CD8-positive, alpha-beta memory T cell (primary cell): ENCODE results near the gene BMPR2. TPM values are rescaled to one million over a fixed set of nuclear protein-coding genes. Genes with fewer than 3 reads are reported as not detected.
A peak's percentile ranks its signal among the peaks of the same experiment; 100 is the strongest.
"Not testable (repeated sequence)": the region's sequence is repeated elsewhere in the genome, so short reads cannot be mapped to it uniquely, and the experiment has no call there.

ENCODE experiments used
- CTCF ChIA-PET: fragments of 350-600 bp; sonication (Branson Sonifier 250); formaldehyde crosslinking; loops from one replicate; lab custom pipeline; 2021; ENCODE audit warnings: antibody characterized with exemption; lab: Charles Lee
- POLR2A ChIA-PET: fragments of 350-600 bp; sonication (Branson Sonifier 250); formaldehyde crosslinking; loops from one replicate; lab custom pipeline; 2021; ENCODE audit warnings: antibody characterized with exemption; lab: Charles Lee
- DNase-seq, 5 donors: peaks; one replicate each; pipeline versions ENCODE4 v3.0.0 to v3.0.0-alpha.2; 2020 to 2022; ENCODE audit warnings: mixed read lengths in 1 of 5
- H3K27ac ChIP-seq: one replicate; pipeline ENCODE4 v1.7.0; 2013; ENCODE audit warnings: low read depth, mild to moderate bottlenecking, low read length, moderate library complexity
- H3K27me3 ChIP-seq: 2 replicates; pipeline ENCODE4 v1.7.0; 2013; ENCODE audit warnings: low read length, mild to moderate bottlenecking; ENCODE audit not compliant: insufficient read depth, poor library complexity, severe bottlenecking
- H3K36me3 ChIP-seq: 2 replicates; pipeline ENCODE4 v1.7.0; 2013; ENCODE audit warnings: mild to moderate bottlenecking, low read length, moderate library complexity; ENCODE audit not compliant: insufficient read depth
- H3K4me1 ChIP-seq: 2 replicates; pipeline ENCODE4 v1.7.0; 2013; ENCODE audit warnings: mild to moderate bottlenecking, low read length, moderate library complexity; ENCODE audit not compliant: insufficient read depth
- H3K4me3 ChIP-seq: 2 replicates; pipeline ENCODE4 v1.7.0; 2013; ENCODE audit warnings: mild to moderate bottlenecking, low read length
- H3K9me3 ChIP-seq: 2 replicates; pipeline ENCODE4 v1.7.0; 2013; ENCODE audit warnings: mild to moderate bottlenecking, low read length
- H3K27ac Mint-ChIP-seq, 8 donors: one replicate each; pipeline ENCODE4 v1.8.0; 2020 to 2021; ENCODE audit warnings: mixed read lengths in 8 of 8, mild to moderate bottlenecking in 6 of 8, inconsistent platforms in 3 of 8, moderate library complexity in 3 of 8
- H3K27me3 Mint-ChIP-seq, 2 donors: one replicate each; pipeline ENCODE4 v1.8.0; 2020 to 2021; ENCODE audit warnings: mixed read lengths in 2 of 2, mild to moderate bottlenecking in 1 of 2, moderate library complexity in 1 of 2
- H3K36me3 Mint-ChIP-seq, 3 donors: one replicate each; pipeline ENCODE4 v1.8.0; 2020 to 2021; ENCODE audit warnings: mixed read lengths in 3 of 3, inconsistent platforms in 1 of 3, mild to moderate bottlenecking in 1 of 3
- H3K4me1 Mint-ChIP-seq, 3 donors: one replicate each; pipeline ENCODE4 v1.8.0; 2020 to 2021; ENCODE audit warnings: mixed read lengths in 3 of 3, inconsistent platforms in 1 of 3, mild to moderate bottlenecking in 1 of 3
- H3K4me3 Mint-ChIP-seq, 7 donors: one replicate each; pipeline ENCODE4 v1.8.0; 2020 to 2021; ENCODE audit warnings: mixed read lengths in 7 of 7, mild to moderate bottlenecking in 6 of 7, moderate library complexity in 4 of 7, inconsistent platforms in 2 of 7
- H3K9me3 Mint-ChIP-seq, 5 donors: one replicate each; pipeline ENCODE4 v1.8.0; 2020 to 2022; ENCODE audit warnings: mixed read lengths in 5 of 5, mild to moderate bottlenecking in 3 of 5, moderate library complexity in 2 of 5, inconsistent platforms in 1 of 5
- polyA plus RNA-seq: library from polyadenylated mRNA; unstranded; fragments of 300-500 nt; fragmentation: Illumina TruSeq; gene quantifications from one replicate; pipeline ENCODE4 v1.2.3, GENCODE V29; 2021
- total RNA-seq, 2 experiments: library from RNA; stranded (reverse); gene quantifications; one replicate each; pipeline ENCODE4 v1.2.3, GENCODE V29; 2021

Gene BMPR2
- total and polyA plus RNA-seq, 3 experiments from 2014 or later, result 3.1 to 9.7 (median 9.7) TPM

DNA sequence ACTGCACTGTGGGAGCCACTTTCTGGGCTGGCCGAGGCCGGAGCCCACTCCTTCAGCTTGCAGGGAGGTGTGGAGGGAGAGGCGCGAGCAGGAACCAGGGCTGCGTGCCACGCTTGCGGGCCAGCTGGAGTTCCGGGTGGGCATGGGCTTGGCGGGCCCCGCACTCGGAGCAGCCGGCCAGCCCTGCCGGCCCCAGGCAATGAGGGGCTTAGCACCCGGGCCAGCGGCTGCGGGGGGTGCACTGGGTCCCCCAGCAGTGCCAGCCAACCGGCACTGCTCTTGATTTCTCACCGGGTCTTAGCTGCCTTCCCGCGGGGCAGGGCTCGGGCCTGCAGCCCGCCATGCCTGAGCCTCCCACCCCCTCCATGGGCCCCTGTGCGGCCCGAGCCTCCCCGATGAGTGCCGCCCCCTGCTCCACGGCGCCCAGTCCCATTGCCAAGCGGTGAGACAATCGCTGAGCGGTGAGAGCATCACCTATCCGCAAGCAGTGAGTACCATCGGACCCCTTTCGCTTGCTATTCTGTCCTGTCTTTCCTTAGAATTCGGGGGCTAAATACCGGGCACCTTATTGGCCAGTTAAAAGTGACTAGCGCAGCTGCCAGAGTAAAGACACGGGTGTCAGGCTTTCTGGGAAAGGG lies 120.8 kb downstream of the BMPR2 start:
- H3K4me1 Mint-ChIP-seq, H3K9me3 Mint-ChIP-seq, H3K9me3 ChIP-seq, H3K27ac Mint-ChIP-seq, DNase-seq, POLR2A ChIA-PET, H3K4me1 ChIP-seq, H3K27me3 Mint-ChIP-seq, H3K27me3 ChIP-seq, H3K27ac ChIP-seq, H3K36me3 Mint-ChIP-seq, H3K4me3 Mint-ChIP-seq, H3K4me3 ChIP-seq, H3K36me3 ChIP-seq, CTCF ChIA-PET: not testable (repeated sequence)

DNA sequence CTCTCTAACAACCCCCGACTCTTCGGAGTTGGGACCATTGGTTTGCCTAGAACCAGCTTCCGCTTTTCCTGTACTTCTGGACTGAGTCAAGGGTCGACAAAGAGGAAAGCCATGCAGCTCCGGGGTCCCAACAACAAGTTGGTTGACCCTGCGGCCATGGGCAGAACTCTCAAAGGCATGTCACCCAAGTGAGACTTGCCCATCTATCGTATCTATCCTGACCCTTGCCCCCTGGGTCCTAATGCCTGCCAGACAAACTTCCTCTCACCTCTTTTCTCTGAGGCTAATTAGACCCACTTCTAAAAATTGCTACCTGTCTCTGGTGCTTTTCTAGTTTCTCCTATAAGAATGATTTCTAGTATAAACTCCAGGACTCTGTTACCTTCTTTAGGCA lies 121.3 kb downstream of the BMPR2 start:
- H3K9me3 ChIP-seq, CTCF ChIA-PET, POLR2A ChIA-PET, H3K4me1 ChIP-seq, H3K4me3 Mint-ChIP-seq, DNase-seq, H3K27ac ChIP-seq, H3K4me1 Mint-ChIP-seq, H3K4me3 ChIP-seq, H3K27me3 ChIP-seq, H3K36me3 Mint-ChIP-seq, H3K27ac Mint-ChIP-seq, H3K36me3 ChIP-seq, H3K27me3 Mint-ChIP-seq, H3K9me3 Mint-ChIP-seq: not testable (repeated sequence)

DNA sequence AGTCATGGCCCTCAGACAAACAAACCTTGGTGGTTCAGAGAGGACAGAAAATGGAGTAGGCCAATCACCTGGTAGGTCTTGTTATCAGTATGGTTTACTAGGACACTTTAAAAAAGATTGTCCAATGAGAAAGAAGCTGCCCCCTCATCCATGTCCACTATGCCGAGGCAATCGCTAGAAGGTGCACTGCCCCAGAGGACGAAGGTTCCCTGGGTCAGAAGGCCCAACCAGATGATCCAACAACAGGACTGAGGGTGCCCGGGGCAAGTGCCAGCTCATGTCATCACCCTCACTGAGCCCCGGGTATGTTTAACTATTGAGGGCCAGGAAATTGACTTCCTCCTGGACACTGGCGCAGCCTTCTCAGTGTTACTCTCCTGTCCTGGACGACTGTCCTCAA lies 123.7 kb downstream of the BMPR2 start:
- H3K4me1 Mint-ChIP-seq, POLR2A ChIA-PET, H3K27me3 ChIP-seq, H3K4me3 Mint-ChIP-seq, H3K27me3 Mint-ChIP-seq, H3K4me3 ChIP-seq, H3K36me3 ChIP-seq, H3K36me3 Mint-ChIP-seq, CTCF ChIA-PET, H3K9me3 Mint-ChIP-seq, H3K4me1 ChIP-seq, DNase-seq, H3K9me3 ChIP-seq, H3K27ac ChIP-seq: not testable (repeated sequence)
- peak overlapping the region in 1 of 8 donors; percentile 19 for H3K27ac Mint-ChIP-seq

DNA sequence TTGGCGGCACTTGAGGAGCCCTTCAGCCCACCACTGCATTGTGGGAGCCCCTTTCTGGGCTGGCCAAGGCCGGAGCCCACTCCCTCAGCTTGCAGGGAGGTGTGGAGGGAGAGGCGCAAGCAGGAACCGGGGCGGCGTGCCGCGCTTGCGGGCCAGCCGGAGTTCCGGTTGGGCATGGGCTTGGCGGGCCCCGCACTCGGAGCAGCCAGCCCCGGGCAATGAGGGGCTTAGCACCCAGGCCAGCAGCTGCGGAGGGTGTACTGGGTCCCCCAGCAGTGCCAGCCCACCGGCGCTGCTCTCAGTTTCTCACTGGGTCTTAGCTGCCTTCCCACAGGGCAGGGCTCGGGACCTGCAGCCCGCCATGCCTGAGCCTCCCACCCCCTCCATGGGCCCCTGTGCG lies 127.1 kb downstream of the BMPR2 start:
- H3K4me1 ChIP-seq, H3K9me3 ChIP-seq, H3K27ac Mint-ChIP-seq, CTCF ChIA-PET, H3K9me3 Mint-ChIP-seq, POLR2A ChIA-PET, H3K27me3 ChIP-seq, H3K27ac ChIP-seq, H3K27me3 Mint-ChIP-seq, DNase-seq, H3K36me3 ChIP-seq, H3K4me1 Mint-ChIP-seq, H3K4me3 Mint-ChIP-seq, H3K36me3 Mint-ChIP-seq, H3K4me3 ChIP-seq: not testable (repeated sequence)

DNA sequence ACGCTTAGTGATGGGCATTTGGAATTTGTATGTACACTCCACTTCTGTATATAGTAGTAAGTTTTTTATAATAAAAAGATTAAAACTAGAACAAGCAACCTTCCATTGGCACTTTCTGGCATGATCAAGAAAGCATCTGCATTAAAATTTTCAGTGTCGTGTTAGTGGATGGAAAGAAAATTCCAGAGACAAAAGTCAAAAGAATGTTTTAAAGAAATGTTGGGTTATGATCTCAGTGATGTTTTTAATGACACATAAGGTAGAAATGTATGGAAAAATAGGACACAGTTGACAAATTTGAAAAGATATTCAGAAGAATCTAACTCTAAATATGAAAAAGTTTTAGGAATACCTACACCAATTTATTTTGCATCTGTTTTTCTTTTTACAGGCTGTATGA lies 132.6 kb downstream of the BMPR2 start:
- ChIA-PET CTCF (no interaction called here), POLR2A (no interaction called here)
- Histone ChIP-seq H3K4me1 (no peaks in the 10 kb centered on the region), H3K27ac (no peak overlapping the region), H3K9me3 (no peaks in the 10 kb centered on the region), H3K27me3 (no peaks in the 10 kb centered on the region), H3K36me3 (no peaks in the 10 kb centered on the region), H3K4me3 (no peak overlapping the region)
- Mint-ChIP-seq H3K4me3 (no peak overlapping the region), H3K9me3 (no peaks in the 10 kb centered on the region), H3K27me3 (no peaks in the 10 kb centered on the region), H3K36me3 (peaks cover 3 to 4% (median 4%) of the 10 kb centered on the region in 3 donors), H3K4me1 (no peaks in the 10 kb centered on the region), H3K27ac (no peak overlapping the region)
- DNase-seq, result no peak

DNA sequence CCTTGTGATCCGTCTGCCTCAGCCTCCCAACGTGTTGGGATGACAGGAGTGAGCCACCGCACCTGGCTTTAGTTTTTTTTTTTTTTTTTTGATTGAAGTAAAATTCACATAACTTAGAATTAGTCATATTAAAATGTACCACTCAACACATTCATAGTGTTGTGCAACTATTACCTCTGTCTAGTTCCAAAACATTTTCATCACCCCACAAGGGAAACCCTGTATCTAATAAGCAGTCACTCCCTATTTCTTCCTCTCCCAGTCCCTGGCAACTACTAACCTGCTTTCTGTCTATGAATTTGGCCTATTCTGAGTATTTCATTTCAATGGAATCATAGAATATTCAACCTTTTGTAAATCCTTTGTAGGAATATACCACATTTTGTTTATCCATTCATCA lies 134.8 kb downstream of the BMPR2 start:
- no peak overlapping the region for H3K4me3 Mint-ChIP-seq

DNA sequence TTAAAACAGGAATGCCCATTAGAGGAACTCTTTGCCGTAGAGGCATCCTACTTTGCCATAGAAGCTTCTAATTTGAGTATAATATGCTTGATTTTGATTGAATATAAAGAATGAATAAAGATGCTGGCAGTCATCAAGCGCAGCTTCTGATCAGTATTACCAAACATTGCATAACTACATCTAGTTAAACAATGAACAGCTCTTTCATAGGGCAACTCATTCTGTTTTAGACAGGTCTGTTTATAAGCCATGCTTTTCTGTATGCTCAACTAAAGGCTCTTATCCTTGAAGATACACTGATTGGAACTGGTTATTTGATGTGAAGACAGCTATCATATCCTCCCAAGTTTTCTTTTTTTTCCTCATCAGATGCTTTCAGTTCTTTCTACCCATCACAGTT lies 136.0 kb downstream of the BMPR2 start:
- Mint-ChIP-seq H3K36me3 (peaks cover 0 to 6% (median 0%) of the 10 kb centered on the region in 3 donors), H3K9me3 (no peaks in the 10 kb centered on the region), H3K4me3 (no peak overlapping the region), H3K4me1 (no peaks in the 10 kb centered on the region), H3K27me3 (no peaks in the 10 kb centered on the region), H3K27ac (no peak overlapping the region)
- H3K4me3 ChIP-seq, result no peak overlapping the region
- no peak overlapping the region for H3K27ac ChIP-seq
- ChIA-PET POLR2A (no interaction called here), CTCF (no interaction called here)
- H3K4me1 ChIP-seq, result no peaks in the 10 kb centered on the region
- H3K9me3 ChIP-seq, result no peaks in the 10 kb centered on the region
- no peak for DNase-seq
- no peaks in the 10 kb centered on the region for H3K36me3 ChIP-seq
- no peaks in the 10 kb centered on the region for H3K27me3 ChIP-seq

More for the DNA sequence above, 134.8 kb downstream of the BMPR2 start:
- ChIA-PET POLR2A (no interaction called here), CTCF (no interaction called here)
- Histone ChIP-seq H3K27ac (no peak overlapping the region), H3K4me1 (no peaks in the 10 kb centered on the region), H3K4me3 (no peak overlapping the region), H3K36me3 (no peaks in the 10 kb centered on the region), H3K27me3 (no peaks in the 10 kb centered on the region), H3K9me3 (no peaks in the 10 kb centered on the region)
- Mint-ChIP-seq H3K27me3 (no peaks in the 10 kb centered on the region), H3K36me3 (peaks cover 0 to 5% (median 0%) of the 10 kb centered on the region in 3 donors), H3K9me3 (no peaks in the 10 kb centered on the region), H3K4me1 (no peaks in the 10 kb centered on the region), H3K27ac (no peak overlapping the region)
- no peak for DNase-seq

DNA sequence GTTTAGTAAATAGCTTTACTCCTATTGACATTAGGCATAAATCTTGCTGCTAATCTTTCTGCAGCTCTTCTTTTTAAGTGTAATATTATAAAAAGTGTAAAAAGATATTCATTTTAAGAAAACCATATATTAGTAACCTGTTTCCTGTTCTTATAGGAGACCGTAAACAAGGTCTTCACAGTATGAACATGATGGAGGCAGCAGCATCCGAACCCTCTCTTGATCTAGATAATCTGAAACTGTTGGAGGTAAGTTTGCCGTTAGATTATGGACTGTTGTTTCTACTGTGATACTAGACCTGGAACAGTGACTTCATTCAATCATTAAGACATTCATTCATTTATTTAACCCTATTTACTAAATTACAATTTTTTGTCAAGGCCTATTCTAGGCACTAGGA lies 138.6 kb downstream of the BMPR2 start:
- Mint-ChIP-seq H3K4me3 (no peak overlapping the region), H3K4me1 (no peaks in the 10 kb centered on the region), H3K27ac (no peak overlapping the region), H3K9me3 (no peaks in the 10 kb centered on the region), H3K27me3 (no peaks in the 10 kb centered on the region), H3K36me3 (peaks cover 2 to 16% (median 8%) of the 10 kb centered on the region in 3 donors)
- no peak overlapping the region for H3K27ac ChIP-seq
- H3K4me1 ChIP-seq, result no peaks in the 10 kb centered on the region
- ChIA-PET POLR2A (no interaction called here), CTCF (no interaction called here)
- H3K27me3 ChIP-seq, result no peaks in the 10 kb centered on the region
- H3K4me3 ChIP-seq, result no peak overlapping the region
- H3K9me3 ChIP-seq, result no peaks in the 10 kb centered on the region
- DNase-seq, result no peak
- H3K36me3 ChIP-seq, result peaks cover 4% of the 10 kb centered on the region

DNA sequence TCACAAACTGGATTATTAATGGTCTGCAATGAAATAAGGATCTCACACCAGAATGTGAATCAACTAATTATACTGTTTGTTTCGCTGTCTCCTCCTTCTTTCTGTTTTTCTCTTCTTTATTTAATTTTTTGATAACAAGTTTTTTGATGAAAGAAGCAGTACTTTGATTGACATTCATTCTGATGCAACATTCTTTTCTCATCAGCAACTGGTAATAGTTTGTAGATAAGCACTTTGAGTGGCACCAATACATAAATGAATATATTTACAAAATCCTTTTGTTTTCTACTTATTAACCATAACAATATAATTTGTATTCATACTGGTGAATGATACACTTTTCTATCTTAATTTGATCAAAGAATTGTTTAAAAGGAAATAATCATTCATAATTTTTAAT lies 143.3 kb downstream of the BMPR2 start:
- H3K4me1 Mint-ChIP-seq, result no peaks in the 10 kb centered on the region
- no peaks in the 10 kb centered on the region for H3K27me3 Mint-ChIP-seq
- H3K9me3 ChIP-seq, result no peaks in the 10 kb centered on the region
- no peaks in the 10 kb centered on the region for H3K9me3 Mint-ChIP-seq
- ChIA-PET POLR2A (no interaction called here), CTCF (no interaction called here)
- peaks cover 4% of the 10 kb centered on the region for H3K36me3 ChIP-seq
- no peak overlapping the region for H3K27ac Mint-ChIP-seq
- no peaks in the 10 kb centered on the region for H3K4me1 ChIP-seq
- H3K27ac ChIP-seq, result no peak overlapping the region
- H3K36me3 Mint-ChIP-seq, result peaks cover 11 to 41% (median 16%) of the 10 kb centered on the region in 3 donors
- H3K27me3 ChIP-seq, result no peaks in the 10 kb centered on the region
- H3K4me3 ChIP-seq, result no peak overlapping the region
- DNase-seq, result no peak
- no peak overlapping the region for H3K4me3 Mint-ChIP-seq
